ENCODE results near the gene PTX3.

PTX3 gene

DNA sequence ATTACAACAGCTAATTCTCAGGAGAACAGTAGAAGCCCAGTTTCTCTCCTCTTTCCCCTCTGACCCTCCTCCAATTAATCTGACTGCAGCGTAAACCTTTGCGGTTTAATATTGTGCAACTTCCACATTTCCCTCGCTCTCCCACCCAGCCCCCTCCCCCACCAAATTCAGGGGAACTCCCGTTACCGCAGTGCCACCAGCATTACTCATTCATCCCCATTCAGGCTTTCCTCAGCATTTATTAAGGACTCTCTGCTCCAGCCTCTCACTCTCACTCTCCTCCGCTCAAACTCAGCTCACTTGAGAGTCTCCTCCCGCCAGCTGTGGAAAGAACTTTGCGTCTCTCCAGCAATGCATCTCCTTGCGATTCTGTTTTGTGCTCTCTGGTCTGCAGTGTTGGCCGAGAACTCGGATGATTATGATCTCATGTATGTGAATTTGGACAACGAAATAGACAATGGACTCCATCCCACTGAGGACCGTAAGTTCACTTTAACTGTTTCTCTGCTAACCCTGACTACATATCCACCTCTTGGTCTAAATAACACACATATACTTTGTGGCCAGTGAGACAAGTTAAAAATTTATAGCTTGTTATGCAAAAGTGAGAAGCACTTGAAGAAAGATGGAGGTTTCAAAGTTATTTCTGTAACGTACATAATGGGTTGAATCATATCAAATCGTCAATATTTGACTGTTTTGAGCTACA lies at the start of gene PTX3:
Gene PTX3 (plus strand): TSS at position 268 of the 709 bp plus-strand sequence. CDS start 84 bp downstream, at position 352.
- in situ Hi-C loops (cut with MboI; ENCODE audit: low sequenced_read_pairs): no loop called here

DNA sequence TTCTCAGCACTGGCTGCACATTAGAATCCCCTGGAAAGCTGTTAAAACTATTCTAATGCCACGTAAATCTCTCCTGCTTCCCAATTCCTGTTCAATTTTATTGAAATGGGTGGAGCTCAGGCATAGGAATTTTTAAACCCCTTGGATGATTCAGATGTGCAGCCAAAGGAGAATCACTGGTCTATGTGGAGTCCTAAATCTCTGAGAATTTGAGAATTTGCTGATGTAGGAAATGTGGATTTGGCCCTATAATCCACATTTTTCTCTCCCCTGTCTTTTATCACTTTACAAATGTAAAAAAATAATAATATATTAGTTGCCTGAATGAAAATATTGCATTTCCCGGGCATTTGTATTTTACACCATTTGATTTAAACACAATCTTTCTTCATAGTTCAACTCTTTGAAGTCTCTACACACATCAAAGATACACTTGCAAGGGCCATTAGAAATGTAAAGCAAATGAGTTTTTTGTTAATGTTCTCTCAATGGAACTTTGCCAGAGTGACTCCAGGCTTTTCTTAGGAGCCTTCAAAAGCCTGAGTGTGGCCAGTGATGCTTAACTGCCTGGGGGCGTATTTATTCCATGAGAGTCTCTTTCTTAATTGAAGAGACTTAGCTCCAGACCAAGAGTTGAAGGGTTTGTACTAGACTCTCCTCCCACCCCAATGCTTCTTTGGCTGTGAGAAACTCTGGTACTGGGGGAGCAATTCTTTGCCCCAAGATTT lies 48.8 kb upstream of the PTX3 start:
- in situ Hi-C loops (cut with MboI; ENCODE audit: low sequenced_read_pairs): no loop called here

GRCh38 chr3:157388976-157389375 lies 47.7 kb upstream of the PTX3 start:
- in situ Hi-C loops (cut with MboI; ENCODE audit: low sequenced_read_pairs): no loop called here

- in situ Hi-C loops (cut with MboI; ENCODE audit: low sequenced_read_pairs): no loop called here
Observed at GRCh38 chr3:157390713-157391515, 45.7 kb upstream of the PTX3 start.

- in situ Hi-C loops (cut with MboI; ENCODE audit: low sequenced_read_pairs): no loop called here
Observed at GRCh38 chr3:157392104-157392503, 44.5 kb upstream of the PTX3 start.

DNA sequence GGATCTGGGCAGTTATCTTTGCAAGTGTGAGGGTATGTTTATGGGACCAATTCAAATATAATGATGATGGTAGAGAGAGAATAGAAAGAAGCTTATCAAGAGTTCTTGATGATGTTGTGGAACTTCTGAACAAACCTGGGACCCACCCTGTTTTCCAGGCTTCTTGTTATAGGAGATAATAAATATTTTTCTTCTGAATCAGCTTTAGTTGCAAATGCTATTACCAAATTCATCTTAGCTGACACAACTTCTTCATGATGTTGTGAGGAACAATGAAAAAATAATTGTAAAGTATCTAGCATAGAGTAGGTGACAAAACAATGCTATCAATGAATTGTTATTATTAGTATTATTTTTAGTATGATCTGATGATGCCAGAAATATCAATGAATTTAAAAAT lies 43.5 kb upstream of the PTX3 start:
- in situ Hi-C loops (cut with MboI; ENCODE audit: low sequenced_read_pairs): no loop called here

- in situ Hi-C loops (cut with MboI; ENCODE audit: low sequenced_read_pairs): no loop called here
Observed at GRCh38 chr3:157394411-157394810, 42.2 kb upstream of the PTX3 start.

GRCh38 chr3:157398598-157398997 lies 38.1 kb upstream of the PTX3 start:
- in situ Hi-C loops (cut with MboI; ENCODE audit: low sequenced_read_pairs): no loop called here

- in situ Hi-C loops (cut with MboI; ENCODE audit: low sequenced_read_pairs): no loop called here
Observed at GRCh38 chr3:157404381-157404780, 32.3 kb upstream of the PTX3 start.

DNA sequence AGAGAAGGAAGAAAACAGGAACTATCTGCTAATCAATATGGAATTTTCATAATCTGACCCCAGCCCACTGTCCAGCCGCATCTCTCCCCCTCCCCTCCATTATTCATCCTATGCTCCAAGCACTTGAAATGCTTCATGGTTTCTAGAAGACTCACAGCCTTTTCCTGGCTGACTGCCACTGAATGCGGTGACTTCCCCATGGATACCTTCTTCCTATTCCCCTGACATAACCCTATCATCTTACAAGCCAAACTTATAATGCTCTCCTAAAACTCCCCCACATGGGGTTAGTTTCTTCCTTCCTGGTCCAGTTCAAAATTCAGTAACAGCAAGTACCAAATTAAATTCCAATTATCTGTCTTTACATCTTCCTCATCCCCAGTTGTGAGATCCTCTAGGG lies 31.2 kb upstream of the PTX3 start:
- in situ Hi-C loops (cut with MboI; ENCODE audit: low sequenced_read_pairs): no loop called here

DNA sequence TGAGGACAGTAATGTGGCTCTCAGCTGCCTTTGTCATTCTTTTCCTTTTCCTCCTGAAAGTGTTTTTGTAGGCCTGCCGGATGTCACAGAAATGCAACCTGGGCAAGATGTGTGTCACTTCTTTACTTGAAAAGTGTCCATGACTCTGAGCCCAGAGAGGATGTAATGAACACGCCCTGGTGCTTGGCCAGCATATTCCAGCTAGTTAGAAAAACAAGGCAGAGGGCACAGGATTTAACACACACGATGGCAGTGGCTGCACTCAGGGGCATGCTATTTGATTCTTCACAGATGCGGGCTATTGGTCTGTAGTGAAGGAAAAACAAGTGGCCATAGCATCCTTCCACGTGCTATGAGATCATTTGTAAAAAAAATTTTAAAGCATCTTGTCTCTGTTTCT lies 30.3 kb upstream of the PTX3 start:
- in situ Hi-C loops (cut with MboI; ENCODE audit: low sequenced_read_pairs): no loop called here

DNA sequence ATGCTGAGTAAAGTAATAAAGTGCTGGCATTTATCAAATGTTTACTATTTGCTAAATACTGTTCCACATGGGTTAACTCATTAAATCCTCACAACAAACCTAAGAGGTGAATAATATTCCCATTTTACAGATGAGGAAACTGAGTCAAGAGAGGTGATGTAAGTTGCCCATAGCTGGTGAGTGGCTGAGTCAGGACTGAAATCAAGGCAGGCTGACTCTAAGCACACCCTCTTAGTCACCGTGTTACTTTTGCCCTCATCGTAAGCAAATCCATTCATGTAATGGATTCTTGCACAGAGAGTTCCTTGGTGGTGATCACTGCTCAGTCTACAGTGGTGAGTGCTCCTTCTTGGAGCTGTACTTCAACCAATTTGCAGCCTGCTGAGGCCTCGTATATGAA lies 28.9 kb upstream of the PTX3 start:
- in situ Hi-C loops (cut with MboI; ENCODE audit: low sequenced_read_pairs): no loop called here

GRCh38 chr3:157408499-157409149 lies 28.0 kb upstream of the PTX3 start:
- in situ Hi-C loops (cut with MboI; ENCODE audit: low sequenced_read_pairs): no loop called here

- in situ Hi-C loops (cut with MboI; ENCODE audit: low sequenced_read_pairs): no loop called here
Observed at GRCh38 chr3:157409516-157409915, 27.1 kb upstream of the PTX3 start.

DNA sequence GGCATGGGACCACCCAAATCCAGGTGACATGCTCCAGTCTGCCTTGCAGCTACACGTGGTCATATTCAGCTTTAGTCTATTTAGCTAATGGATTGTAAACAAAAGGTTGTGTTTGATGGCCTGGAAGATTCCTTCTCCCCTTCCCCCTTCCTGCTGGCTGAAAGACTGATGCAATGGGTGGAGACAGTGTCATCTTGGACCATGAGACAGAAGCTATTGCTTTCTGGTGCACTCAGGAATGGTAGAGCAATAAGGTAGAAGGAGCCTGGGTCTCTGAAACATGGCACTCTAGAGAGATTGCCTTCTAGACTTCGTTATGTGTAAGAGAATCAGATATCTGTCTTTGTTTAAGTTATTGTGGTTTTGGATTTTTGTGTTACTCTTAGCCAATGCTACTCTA lies 25.7 kb upstream of the PTX3 start:
- in situ Hi-C loops (cut with MboI; ENCODE audit: low sequenced_read_pairs): no loop called here

DNA sequence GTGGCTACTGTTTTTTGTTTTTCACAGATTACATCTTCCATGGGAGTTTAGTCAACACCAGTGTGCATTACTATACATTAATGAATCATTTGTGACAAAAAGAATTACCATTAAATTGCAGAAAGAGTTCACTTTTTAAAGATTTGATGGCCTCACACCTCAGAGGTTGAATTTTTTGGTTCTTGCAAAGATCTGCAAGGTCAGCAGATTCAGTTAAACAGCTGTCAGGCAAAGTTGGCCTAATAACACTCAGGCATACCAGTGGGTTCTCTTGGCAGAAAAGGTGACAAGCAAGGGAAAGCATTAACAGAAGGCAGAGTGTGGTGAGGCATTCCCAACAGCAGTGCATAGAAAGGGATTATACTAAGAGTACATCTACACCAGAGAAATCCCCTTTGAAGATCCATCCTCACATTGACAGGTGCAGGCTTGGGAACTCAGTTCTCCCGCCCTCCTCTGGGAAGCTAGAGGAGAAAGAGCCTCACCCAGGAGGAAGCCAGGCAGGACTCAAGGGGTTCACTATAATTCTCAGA lies 24.3 kb upstream of the PTX3 start:
- in situ Hi-C loops (cut with MboI; ENCODE audit: low sequenced_read_pairs): no loop called here

- in situ Hi-C loops (cut with MboI; ENCODE audit: low sequenced_read_pairs): no loop called here
Observed at GRCh38 chr3:157414861-157415260, 21.8 kb upstream of the PTX3 start.

DNA sequence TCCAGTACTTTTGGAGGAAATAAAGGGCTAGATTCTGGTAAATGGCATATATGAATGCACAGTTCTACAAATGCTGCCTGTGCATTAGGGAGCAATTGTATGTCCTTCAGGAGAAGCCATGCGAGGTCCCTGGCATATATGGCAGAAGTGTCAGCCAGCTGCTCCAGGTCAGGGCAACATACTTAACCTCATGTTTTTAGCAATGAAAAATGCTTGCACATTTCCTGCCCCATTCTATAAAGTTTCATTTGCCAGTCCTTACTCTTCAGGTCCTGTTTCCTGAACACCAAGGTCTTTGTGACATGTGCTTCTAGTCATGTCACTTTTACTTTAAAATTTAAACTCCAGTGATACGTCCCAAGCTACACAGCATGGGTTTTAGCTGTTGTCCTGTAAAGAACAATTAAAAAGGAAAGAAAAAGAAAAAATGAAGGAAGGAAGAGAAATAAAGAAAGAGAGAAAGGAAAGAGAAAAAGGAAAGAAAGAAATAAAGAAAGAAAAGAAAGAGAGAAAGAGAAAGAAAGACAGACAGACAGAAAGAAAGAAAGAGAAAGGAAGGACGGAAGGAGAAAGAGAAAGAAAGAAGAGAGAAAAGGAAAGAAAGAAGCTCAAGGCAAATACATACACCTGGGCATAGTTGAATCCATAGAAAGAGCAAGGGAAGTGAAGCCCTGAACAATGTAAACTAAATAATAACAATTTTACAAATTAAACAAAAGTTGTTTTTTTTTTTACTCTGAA lies 20.1 kb upstream of the PTX3 start:
- in situ Hi-C loops (cut with MboI; ENCODE audit: low sequenced_read_pairs): no loop called here

DNA sequence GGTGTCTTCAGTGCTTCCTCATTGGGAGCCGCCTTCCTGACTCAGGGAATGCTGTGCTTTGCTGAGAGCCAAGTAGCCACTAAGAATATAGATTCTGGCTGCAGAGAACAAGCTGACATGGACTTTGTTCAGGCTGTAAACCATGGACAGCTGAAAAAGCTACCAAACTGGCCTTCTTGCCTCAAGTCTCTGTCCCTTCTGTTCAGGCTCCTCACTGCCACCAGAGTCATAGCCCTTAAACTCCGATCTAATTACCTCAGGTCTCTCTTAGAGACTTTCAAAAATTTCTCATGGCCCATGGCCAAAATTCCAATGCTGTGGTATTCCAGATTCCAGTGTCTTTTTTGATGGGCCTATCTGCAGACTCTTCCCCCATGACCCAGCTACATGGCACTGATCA lies 19.4 kb upstream of the PTX3 start:
- in situ Hi-C loops (cut with MboI; ENCODE audit: low sequenced_read_pairs): no loop called here

GRCh38 chr3:157418104-157418503 lies 18.5 kb upstream of the PTX3 start:
- in situ Hi-C loops (cut with MboI; ENCODE audit: low sequenced_read_pairs): no loop called here
